Smooth muscle cell of the brain vasculature (primary cell): ENCODE measurements around the gene PPARG.

Experiments
- DNase-seq: peaks from one replicate; pipeline ENCODE4 v3.0.0-alpha.2; 2012; ENCODE audit warnings: low read depth, low spot score

The PPARG gene

GRCh38 chr3:12312010-12312409 lies 23.1 kb downstream of the PPARG start:
- no peak for DNase-seq

GRCh38 chr3:12313519-12313918 lies 24.6 kb downstream of the PPARG start:
- no peak for DNase-seq

GRCh38 chr3:12316253-12316652 lies 27.4 kb downstream of the PPARG start:
- DNase-seq = no peak

- DNase-seq = no peak
Measured at GRCh38 chr3:12316729-12317351, 28.0 kb downstream of the PPARG start.

DNA sequence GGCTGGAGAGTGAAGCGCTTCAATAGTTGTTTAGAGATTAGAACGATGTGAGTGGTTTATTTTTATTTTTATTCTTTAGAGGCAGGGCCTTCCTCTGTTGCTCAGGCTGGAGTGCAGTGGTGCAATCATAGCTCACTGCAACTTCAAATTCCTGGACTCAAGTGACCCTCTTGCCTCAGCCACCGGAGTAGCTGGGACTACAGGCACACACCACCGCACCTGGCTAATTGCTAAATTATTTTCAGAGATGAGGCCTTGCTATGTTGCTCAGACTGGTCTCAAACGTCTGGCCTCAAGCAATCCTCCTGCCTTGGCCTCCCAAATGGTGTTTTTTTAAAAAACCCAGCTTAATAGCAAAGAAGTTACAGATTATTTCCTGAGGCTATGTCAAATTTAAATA lies 29.0 kb downstream of the PPARG start:
- no peak for DNase-seq

DNA sequence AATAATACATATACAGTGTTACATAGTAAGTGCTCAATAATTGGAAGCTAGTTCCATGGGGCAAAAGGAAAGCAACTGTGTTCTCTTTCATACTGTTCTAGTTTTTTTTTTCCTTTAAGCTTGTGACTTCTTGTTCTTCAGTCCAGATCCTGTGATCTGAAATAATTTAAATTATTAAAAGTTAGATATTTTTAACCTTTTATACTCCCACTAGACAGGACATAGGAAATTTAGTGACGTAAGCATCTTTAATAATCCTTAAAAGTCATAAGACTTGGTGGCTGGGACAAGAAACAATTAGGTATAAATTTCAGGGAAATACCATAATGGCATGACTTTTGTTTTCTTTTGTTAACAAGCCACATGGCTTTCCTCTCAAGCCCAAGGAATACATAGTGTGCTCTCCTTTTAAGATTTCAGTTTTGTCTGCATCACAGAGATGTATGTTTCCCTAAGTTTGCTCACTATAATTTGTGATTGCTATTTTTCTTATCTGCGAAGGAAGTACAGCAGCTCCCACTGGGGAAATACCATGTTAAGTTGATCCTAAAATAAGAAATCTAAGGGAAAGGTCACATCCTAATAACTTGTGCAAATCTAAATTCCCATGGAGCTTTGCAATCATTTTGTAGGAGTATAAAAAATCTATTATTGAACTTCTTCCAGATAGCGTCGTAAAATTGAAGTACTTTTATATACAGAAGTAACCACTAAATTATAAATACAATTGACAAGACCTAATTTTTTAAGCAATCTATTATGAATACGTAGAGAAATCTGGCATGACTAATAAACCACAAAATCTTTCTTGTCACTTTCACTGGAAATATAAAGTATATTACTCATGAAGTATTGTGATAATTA lies 30.1 kb downstream of the PPARG start:
- no peak for DNase-seq

GRCh38 chr3:12321015-12321414 lies 32.1 kb downstream of the PPARG start:
- no peak for DNase-seq

DNA sequence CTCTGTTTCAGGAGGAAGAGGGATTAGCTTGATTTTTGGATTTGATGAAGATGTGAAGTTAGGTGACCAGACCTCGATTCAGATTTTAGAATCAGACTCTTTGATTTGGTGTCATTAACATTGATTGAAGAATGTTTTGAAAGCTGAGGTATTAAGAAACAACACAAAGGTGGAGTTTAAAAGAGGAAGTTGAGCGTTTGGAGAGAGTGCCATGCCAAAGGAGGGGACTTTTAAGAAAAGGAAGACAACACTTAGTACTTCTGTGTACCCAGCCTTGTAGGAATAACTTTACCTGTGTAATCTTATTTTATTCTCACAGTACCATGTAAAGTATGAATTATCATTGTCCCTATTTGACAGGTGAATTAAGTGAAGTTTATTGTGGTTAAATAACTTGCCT lies 34.4 kb downstream of the PPARG start:
- DNase-seq = no peak

DNA sequence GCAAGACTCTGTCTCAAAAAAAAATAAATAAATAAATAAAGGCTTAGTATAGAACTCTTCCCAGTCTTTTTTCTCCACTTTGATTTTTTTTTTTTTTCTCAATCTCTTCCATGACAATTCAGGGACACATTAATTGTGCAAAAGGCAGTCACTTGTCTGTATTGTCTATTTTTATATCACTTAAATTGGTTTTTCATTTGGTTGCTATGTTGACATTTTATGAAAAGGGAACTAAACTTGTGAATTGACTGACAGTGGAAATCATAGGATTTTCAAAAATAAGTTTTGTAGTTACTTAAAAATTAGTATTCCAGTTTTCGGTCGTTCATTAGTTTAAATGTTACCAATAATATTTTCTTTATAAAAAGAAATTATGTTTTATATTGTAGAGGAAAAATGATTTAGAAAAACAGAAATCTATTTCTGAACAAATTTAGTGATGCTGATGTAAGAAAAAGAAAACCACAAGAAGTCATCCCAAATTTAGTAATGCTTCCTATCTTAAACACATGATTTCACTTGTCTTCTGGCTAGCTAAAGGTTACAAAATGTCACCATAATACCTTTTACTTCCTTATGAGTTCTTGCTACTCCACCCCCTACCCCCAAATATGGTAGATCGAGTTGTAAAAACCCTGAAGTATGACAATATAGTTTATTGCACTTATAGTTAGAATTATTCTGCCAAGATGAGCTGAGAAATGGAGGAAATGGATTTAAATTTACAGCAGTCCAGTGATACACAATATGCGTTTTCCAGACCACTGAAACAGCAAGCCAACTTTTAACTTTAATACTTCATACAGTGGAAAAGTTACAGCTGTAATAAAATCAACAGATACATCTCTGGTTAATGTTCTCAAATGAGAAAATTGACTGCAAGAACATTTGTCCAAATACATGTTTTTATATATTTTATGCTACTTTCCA lies 37.0 kb downstream of the PPARG start:
- no peak for DNase-seq

DNA sequence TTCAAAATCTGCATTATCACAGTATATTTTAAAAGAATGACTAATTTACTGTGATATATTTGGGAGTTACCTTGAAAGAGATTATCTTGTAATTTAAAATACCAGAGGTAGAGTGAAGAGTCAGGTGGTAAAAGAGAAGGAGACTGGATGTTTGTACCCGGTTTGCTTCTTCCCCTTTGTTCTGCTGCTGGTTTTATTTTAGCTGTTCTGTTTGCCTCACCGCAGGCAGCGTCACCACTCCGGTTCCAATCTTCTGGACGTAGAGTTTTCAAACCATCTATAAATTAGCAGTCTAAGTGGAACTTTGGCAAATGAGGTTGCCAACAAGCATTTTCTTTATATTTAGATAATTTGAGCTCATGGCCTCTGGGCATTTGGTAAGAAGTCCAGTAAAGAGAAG lies 38.2 kb downstream of the PPARG start:
- DNase-seq = no peak

- DNase-seq = no peak
Measured at GRCh38 chr3:12328132-12328836, 39.4 kb downstream of the PPARG start.

DNA sequence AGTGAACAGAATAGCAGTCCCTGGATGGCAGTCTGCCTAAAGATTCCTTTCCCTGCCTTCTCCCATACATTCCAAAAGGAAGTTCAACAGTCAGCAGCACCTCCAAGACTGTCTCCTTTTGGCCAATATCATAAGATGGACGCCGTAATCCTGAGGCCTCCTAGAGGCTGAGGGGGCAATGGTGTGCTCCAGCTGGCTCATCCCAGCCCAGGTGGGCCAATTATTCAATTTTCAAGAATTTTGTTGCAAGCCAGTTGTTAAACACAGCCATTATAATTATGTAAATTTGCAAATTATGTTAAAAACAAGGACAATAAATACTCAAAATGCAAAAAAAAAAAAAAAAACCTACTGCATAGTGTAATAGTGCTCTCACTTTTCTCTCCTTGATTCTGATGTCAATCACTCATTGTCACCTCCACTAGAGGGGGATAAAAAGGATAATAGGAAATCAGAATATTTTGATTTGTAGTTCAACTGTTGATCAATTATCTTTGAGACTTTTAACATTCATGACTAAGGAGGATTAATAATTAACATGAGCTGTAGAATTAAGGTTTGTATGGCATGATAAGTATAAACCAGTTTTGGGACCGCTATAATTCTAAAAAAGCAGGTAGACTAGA lies 40.1 kb downstream of the PPARG start:
- DNase-seq = no peak

GRCh38 chr3:12334786-12335185 lies 45.9 kb downstream of the PPARG start:
- no peak for DNase-seq

DNA sequence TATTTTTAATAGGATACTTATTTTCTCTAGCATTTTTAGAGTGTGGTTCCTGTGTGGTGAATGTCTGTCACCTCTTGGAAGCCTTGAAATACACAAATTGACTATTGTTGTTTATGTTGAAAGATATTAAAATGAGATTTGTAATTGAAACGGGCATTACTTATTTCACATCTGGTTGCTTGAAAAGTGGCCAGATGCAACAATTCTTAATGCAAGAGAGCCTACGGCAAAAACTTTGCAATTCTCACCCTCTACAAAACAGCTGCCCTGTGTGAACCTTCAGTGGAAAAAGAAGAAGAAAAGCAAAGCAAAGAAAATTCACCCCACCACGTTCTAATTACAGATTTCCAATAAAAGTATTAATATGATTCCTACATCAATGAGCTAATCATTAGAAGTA lies 46.6 kb downstream of the PPARG start:
- no peak for DNase-seq

- no peak for DNase-seq
Measured at GRCh38 chr3:12336099-12336498, 47.2 kb downstream of the PPARG start.

DNA sequence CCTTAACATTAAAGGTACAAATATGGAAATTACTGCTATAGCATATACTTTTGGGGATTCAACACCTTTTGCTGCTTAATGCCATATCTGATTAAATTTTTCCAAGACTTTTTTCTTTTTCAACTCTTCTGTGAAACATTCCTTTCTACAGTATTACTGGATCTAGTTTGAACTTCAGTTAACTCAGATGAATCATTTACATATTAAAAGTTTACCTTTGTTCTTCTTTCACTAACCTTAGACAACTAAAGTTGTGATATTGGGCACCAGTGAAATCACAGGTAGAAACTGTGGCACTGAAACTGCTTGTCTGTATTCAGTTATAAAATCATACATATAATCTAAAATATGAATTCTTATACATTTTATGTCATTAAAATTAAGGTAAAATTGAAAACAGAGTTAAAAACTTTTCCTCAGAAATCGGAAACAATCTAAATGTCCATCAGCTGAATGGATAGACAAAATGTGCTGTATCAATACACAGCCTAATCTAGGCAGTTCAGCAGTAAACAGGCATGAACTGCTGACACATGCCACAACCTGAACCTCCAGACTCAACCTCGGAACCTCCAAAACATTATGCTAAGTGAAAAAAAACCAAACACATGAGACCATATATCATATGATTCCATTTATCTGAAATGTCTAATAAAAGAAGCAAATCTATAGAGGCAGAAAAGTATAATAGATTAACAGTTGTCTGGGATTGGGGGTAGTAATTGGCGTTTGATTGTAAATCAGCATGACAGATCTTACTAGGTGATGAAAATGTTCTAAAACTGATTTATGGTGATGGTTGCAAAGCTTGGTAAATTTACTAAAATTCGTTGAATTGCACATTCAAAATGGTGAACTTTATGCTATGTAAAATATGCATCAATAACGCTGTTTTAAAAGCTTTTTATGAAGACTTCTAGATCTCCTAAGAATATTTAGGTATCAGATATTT lies 50.0 kb downstream of the PPARG start:
- no peak for DNase-seq

DNA sequence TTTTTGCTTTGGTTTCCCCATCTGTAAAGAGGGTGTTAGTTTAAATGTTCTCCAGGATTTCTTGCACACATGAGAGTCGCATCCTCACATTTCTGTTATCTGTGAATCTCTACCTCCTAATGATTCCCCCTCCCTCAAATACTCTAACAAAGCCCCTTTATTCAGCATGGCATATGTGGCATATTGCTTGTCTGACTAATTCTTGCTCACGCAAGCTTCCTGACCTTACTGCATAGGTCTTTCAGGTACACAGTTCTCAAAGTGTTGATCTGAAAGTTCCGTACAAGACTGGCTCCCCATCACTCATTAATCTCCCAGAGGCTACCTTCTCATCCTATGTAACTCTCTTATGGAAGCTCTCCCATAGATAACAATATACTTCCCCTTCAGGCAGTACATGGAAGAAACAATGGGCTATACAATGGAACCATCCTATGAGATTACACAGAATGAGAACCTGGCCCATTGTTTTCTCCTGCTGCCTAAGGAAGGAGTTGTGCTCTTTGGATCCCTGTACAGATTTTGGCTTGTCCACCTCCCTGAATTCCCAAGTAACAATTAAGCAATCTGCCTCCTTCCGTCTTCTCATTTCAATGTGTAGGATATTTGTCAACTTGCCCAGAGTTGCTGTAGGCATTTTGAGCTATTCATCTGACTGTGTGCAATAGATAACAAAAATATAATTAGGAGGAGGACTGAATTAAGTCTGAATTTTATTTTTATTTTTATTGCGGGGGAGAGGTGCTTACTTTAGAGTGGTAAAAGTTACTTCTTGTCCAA lies 51.0 kb downstream of the PPARG start:
- no peak for DNase-seq

GRCh38 chr3:12340506-12340905 lies 51.6 kb downstream of the PPARG start:
- no peak for DNase-seq

DNA sequence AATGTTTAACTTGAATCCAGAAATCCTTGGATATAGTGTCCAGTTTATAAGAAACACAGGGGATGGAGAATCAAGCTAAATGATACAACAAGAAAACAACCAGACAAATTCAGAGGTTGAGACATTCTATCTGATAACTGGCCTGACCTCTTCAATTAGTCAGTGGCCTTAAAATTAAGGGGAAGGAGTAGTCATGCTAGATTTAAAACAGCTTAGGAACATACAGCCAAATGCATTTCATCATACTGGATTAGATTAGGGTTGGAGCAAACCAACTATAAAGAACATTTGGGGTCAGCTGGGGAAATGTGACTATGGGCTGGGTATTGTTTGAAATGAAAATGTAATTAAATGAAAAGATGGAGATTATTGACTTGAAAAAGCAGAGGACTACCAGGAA lies 53.3 kb downstream of the PPARG start:
- DNase-seq = no peak
